ENCODE results near the gene PPY.
A peak's percentile ranks its signal among the peaks of the same experiment; 100 is the strongest.
"Not testable (repeated sequence)": the region's sequence is repeated elsewhere in the genome, so short reads cannot be mapped to it uniquely, and the experiment has no call there.

The PPY gene

DNA sequence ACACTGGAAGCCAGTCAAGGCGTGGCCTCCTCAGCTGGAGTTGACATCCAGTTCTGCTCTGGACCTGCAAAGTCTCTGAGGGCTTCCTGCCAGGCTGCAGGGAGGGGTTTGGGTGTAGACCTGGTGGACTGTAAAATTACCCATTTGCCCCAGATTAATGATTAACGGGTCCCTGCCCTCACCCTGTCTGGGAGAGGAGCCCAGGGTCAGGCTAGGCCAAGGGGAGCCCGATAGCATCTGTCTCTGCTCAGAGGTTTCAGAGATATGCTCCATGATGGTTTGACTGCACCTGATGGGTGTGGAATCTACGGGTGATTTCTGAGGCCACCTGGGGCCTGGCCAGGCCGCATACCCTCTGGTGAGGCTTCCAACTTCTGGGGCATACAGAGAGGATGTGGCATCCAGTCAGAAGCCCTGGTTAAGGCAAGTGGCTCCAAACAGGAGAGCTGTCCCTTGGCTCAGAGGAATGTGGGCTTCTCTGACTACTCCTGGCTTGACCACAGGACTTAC is 11.2 kb downstream of the PPY start:
- DNase-seq = no peak
- Mint-ChIP-seq H3K4me1 (peaks cover 71% of the 10 kb centered on the region), H3K36me3 (ENCODE audit: low read depth) (no peaks in the 10 kb centered on the region), H3K27me3 (ENCODE audit: low read depth, poor library complexity) (peaks cover 41% of the 10 kb centered on the region), H3K27ac (no peak overlapping the region), H3K9me3 (peaks cover 4% of the 10 kb centered on the region), H3K4me3 (no peak overlapping the region)
- TF ChIP-seq, protein P1, sequence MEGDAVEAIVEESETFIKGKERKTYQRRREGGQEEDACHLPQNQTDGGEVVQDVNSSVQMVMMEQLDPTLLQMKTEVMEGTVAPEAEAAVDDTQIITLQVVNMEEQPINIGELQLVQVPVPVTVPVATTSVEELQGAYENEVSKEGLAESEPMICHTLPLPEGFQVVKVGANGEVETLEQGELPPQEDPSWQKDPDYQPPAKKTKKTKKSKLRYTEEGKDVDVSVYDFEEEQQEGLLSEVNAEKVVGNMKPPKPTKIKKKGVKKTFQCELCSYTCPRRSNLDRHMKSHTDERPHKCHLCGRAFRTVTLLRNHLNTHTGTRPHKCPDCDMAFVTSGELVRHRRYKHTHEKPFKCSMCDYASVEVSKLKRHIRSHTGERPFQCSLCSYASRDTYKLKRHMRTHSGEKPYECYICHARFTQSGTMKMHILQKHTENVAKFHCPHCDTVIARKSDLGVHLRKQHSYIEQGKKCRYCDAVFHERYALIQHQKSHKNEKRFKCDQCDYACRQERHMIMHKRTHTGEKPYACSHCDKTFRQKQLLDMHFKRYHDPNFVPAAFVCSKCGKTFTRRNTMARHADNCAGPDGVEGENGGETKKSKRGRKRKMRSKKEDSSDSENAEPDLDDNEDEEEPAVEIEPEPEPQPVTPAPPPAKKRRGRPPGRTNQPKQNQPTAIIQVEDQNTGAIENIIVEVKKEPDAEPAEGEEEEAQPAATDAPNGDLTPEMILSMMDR (IDR thresholded peaks at IDR 0.05) = no peak

DNA sequence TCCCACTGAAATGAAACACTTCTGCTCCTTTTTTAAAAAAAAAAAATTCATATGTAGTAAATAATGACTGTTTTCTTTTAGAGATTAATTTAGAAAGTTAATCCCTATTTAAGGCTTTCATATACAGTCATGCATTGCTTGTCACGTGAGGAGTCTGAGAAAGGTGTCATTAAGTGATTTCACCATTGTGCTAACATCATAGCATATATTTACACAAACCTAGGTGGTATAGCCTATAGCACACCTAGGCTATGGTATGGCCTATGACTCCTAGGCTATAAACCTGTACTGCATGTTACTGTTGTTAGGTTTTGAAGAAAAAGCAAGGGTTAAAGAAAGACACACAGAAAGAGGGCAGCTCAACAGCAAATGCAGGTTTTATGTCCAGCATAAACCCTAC is 13.7 kb downstream of the PPY start:
- no peak for DNase-seq
- Mint-ChIP-seq H3K36me3 (ENCODE audit: low read depth) (no peaks in the 10 kb centered on the region), H3K27ac (no peak overlapping the region), H3K27me3 (ENCODE audit: low read depth, poor library complexity) (peaks cover 60% of the 10 kb centered on the region), H3K4me1 (peaks cover 51% of the 10 kb centered on the region), H3K9me3 (peaks cover 8% of the 10 kb centered on the region), H3K4me3 (no peak overlapping the region)
- TF ChIP-seq, protein P1 (IDR thresholded peaks at IDR 0.05) = no peak

DNA sequence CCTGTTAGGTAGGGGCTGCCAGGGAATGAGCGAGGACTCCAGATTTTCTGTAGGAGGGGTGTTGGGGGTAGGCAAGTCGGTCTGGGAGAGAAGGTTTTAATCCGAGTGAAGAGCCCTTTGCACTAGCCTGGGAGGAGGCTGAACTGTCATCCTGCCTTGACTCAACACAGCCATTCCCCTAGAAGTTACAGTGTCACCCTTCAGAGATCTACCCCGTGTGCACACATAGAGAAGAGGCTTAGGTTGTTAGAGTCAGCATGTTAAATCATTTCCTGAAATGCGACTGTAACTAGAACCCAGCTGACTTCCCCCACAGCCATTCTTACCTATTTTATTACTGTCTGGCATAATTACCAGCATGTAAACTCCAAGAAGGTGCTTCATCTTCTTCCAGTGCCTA is 14.3 kb downstream of the PPY start:
- H3K27me3 Mint-ChIP-seq (ENCODE audit: low read depth, poor library complexity) = peaks cover 64% of the 10 kb centered on the region
- peaks cover 48% of the 10 kb centered on the region for H3K4me1 Mint-ChIP-seq
- DNase-seq; H3K9me3 Mint-ChIP-seq; H3K36me3 Mint-ChIP-seq (ENCODE audit: low read depth): not testable (repeated sequence)
- peak overlapping the region; percentile 66 for H3K4me3 Mint-ChIP-seq
- peak overlapping the region; percentile 14 for H3K27ac Mint-ChIP-seq

DNA sequence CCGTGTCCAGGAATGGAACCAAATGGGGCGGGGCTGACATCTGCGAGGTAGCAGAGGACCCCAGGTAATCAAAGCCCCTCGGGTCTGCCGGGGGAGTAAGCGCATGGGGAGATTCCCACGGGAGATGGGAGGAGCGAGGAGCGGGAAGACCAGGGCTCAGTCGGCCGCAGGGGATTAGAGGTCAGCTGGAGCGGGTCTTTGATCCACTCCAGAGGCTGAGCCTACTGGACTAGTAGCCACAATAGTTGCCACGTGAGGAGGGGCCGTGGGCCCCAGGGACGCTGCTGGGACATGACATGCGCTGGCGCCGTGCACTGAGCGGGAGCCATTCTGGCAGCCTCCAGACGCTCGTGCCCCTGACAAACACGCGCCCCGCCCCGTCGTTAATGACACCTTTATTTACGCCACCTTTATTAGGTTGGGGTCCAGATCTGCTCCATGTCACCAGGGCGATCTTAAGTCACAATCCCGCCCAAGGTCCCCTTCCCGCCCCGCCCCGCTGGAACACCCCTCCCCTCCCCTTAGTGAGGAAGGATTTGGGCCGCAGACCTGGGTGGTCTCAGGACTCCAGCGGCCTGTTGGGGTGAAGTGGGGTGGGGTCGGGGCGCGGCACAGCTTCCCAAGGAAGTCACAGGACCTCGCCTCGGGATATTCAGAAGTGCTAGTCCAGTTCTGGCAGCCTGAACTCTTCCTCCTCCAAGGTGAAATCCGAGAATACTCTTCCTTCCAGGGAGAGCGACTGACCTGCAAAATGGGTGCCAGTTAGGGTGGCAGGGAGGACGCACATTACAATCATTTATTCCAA is 15.0 kb downstream of the PPY start:
- TF ChIP-seq, protein P1 (IDR thresholded peaks at IDR 0.05) = no peak
- no peaks in the 10 kb centered on the region for H3K36me3 Mint-ChIP-seq (ENCODE audit: low read depth)
- no peak for DNase-seq
- peaks cover 8% of the 10 kb centered on the region for H3K9me3 Mint-ChIP-seq
- H3K27me3 Mint-ChIP-seq (ENCODE audit: low read depth, poor library complexity) = peaks cover 62% of the 10 kb centered on the region
- H3K4me3 Mint-ChIP-seq = peak overlapping the region; percentile 77
- peaks cover 48% of the 10 kb centered on the region for H3K4me1 Mint-ChIP-seq
- no peak overlapping the region for H3K27ac Mint-ChIP-seq

DNA sequence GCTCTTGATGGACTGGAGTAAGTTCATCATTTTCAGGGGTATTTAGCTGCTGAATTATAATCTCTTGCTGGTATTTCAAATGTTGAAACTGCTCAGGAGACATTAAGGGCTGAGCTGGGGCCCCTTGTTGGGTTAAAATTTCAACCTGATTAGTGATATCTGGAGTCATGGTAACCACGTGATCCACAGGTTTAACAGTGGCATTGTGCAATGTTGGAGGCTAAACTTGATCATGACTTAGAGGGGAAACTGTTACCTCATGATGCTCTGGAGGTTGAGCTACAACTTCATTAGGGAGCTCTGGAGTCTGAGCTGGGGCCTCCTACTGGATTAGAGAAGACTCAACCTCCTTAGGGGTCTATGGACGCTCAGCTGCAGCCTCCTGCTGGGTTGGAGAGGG is 17.7 kb downstream of the PPY start:
- Mint-ChIP-seq H3K4me1 (peaks cover 42% of the 10 kb centered on the region), H3K27ac (no peak overlapping the region), H3K9me3 (peaks cover 8% of the 10 kb centered on the region), H3K4me3 (no peak overlapping the region), H3K36me3 (ENCODE audit: low read depth) (no peaks in the 10 kb centered on the region), H3K27me3 (ENCODE audit: low read depth, poor library complexity) (peaks cover 54% of the 10 kb centered on the region)
- TF ChIP-seq, protein P1 (IDR thresholded peaks at IDR 0.05) = no peak
- DNase-seq = no peak

DNA sequence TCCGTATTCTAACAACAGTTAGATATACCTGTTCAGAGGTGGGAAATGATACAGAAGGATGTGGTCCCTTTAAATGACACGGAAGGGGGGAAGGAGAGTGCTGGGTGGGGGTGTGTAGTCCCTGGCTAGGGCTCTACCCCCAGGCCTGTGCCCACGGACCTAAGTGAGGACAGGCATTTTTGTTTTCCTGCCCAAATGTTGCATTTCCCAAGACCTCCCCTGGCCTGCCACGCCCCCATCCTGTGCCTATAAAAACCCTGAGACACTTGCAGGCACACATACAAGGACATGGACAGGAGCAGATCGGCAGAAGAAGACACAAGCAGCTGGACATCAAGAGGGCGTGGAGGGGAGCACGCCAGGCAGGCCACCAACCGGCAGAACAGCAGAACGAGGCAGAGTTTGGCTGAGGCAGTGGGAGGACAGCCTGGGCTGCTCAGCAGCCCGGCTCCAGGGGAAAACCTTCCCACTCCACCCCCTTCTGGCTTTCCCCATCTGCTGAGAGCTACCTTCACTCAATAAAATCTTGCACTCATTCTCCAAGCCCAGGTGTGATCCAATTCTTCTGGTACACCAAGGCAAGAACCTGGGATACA is 21.7 kb downstream of the PPY start:
- DNase-seq = no peak
- TF ChIP-seq, protein P1 (IDR thresholded peaks at IDR 0.05) = no peak
- no peaks in the 10 kb centered on the region for H3K36me3 Mint-ChIP-seq (ENCODE audit: low read depth)
- H3K9me3 Mint-ChIP-seq = no peaks in the 10 kb centered on the region
- no peak overlapping the region for H3K4me3 Mint-ChIP-seq
- peaks cover 25% of the 10 kb centered on the region for H3K4me1 Mint-ChIP-seq
- peaks cover 46% of the 10 kb centered on the region for H3K27me3 Mint-ChIP-seq (ENCODE audit: low read depth, poor library complexity)
- no peak overlapping the region for H3K27ac Mint-ChIP-seq

Measured in nephron progenitor cell (in vitro differentiated cells).